Thyroid gland (tissue), 4 donors: ENCODE measurements around the gene SYNPO.

Source experiments
- POLR2A ChIP-seq, 2 donors: fragments of 450-650 bp; IDR thresholded peaks; one replicate each; pipeline ENCODE4 v1.6.1; 2017; ENCODE audit warnings: antibody characterized with exemption in 2 of 2, mild to moderate bottlenecking in 2 of 2, moderate library complexity in 1 of 2
- TF ChIP-seq, protein P1 (sequence below), 6 experiments: fragments of 200-600 bp in 3 of 6; fragments of 450-650 bp in 3 of 6; sonication (generic) in 3 of 6; IDR thresholded peaks; one replicate each; pipeline ENCODE4 v1.5.1; 2016 to 2019; ENCODE audit warnings: antibody characterized with exemption in 6 of 6, mild to moderate bottlenecking in 2 of 6, inconsistent platforms in 1 of 6, moderate library complexity in 1 of 6

DNA sequence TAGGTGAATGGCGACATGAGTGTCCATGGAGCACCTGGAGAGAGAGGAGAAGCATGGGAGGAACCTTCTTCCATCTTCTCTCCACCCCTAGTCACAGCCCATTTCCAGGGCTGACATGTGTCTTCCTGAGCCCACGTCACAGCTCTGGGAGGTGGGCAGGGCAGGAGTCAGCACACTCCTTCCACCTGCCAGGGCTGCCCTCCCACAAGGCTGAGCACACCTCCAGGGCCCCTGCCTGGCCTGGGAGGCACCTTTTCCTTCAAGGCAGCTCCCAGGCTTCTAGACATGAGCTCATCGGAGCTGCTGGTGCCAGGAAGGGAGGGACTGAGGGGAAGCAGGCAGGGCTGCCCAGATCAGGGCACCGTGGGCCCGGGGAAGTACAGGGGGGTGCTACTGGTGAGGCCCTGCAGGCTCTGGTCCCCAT is 13.6 kb upstream of the SYNPO start:
- TF ChIP-seq, protein P1, sequence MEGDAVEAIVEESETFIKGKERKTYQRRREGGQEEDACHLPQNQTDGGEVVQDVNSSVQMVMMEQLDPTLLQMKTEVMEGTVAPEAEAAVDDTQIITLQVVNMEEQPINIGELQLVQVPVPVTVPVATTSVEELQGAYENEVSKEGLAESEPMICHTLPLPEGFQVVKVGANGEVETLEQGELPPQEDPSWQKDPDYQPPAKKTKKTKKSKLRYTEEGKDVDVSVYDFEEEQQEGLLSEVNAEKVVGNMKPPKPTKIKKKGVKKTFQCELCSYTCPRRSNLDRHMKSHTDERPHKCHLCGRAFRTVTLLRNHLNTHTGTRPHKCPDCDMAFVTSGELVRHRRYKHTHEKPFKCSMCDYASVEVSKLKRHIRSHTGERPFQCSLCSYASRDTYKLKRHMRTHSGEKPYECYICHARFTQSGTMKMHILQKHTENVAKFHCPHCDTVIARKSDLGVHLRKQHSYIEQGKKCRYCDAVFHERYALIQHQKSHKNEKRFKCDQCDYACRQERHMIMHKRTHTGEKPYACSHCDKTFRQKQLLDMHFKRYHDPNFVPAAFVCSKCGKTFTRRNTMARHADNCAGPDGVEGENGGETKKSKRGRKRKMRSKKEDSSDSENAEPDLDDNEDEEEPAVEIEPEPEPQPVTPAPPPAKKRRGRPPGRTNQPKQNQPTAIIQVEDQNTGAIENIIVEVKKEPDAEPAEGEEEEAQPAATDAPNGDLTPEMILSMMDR (IDR thresholded peaks at IDR 0.05), result no peak
- TF ChIP-seq POLR2A (IDR thresholded peaks at IDR 0.05), result peak in 1 of 2 donors; percentile 5
